GM18861 (cell line): ENCODE data around the gene WDR74.
"Not testable (repeated sequence)": the region's sequence is repeated elsewhere in the genome, so short reads cannot be mapped to it uniquely, and the experiment has no call there.

Experiments used
- ATAC-seq: cut with Tn5 transposase; IDR thresholded peaks from one replicate; pipeline ENCODE4 v1.9.1; 2021; ENCODE audit not compliant: unreplicated experiment

The WDR74 gene

GRCh38 chr11:62860835-62861563 lies 21.6 kb upstream of the WDR74 start:
- no peak for ATAC-seq

DNA sequence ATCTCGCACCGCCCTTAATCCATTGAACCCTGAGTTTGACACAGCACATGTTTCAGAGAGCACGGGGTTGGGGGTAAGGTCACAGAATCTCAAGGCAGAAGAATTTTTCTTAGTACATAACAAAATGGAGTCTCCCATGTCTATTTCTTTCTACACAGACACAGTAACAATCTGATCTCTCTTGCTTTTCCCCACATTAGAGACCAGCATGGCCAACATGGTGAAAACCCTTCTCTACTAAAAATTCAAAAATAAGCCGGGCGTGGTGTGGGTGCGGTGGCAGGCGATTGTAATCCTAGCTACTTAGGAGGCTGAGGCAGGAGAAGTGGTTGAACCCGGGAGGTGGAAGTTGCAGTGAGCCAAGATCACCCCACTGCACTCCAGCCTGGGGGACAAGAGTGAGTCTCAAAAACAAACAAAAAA lies 19.9 kb upstream of the WDR74 start:
- ATAC-seq: not testable (repeated sequence)

GRCh38 chr11:62858201-62858600 lies 18.8 kb upstream of the WDR74 start:
- no peak for ATAC-seq

DNA sequence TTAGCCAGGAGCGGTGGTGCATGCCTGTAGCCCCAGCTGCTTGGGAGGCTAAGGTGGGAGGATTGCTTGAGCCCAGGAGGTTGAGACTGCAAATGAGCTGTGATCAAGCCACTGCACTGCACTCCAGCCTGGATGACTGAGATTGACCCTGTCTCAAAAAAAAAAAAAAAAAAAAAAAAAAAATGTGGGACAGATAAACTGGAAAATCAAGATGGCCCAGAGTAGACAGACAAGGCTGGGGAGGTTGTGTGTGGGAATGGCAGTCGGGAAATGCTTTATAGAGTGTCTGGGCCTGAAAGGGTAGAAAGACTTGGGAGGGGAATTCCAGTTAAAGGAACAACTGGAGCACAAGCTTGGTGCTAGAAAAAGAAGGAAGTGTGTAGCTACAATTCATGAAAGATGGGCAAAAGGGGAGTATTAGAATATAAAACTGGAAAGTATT lies 18.2 kb upstream of the WDR74 start:
- ATAC-seq: no peak

DNA sequence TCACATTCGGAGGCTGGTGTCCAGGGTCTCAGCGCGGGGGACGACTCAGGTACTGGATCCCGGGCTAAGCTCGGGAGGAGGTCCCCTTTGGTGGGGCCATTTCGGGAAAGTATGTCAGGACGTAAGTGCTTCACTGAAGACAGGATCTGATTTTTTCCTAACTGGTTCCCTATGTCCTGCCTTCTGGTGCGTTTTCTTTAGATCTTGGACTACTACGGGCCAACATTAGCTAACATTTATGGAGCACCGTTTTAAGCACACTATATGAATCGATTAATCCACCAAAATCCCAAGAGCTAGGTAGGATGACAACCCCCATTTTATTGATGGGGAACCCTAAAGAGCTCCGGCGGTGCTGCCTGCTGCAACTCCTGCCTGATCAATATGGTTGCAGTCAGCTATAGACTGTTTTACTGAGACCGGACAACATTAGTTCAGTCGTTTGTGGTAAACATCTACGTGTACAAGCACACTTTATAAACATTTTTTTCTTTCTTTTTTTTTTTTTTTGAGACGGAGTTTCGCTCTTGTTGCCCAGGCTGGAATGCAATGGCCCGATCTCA lies 17.0 kb upstream of the WDR74 start:
- ATAC-seq: no peak

GRCh38 chr11:62855571-62856332 lies 16.4 kb upstream of the WDR74 start:
- ATAC-seq: peak; percentile 84

DNA sequence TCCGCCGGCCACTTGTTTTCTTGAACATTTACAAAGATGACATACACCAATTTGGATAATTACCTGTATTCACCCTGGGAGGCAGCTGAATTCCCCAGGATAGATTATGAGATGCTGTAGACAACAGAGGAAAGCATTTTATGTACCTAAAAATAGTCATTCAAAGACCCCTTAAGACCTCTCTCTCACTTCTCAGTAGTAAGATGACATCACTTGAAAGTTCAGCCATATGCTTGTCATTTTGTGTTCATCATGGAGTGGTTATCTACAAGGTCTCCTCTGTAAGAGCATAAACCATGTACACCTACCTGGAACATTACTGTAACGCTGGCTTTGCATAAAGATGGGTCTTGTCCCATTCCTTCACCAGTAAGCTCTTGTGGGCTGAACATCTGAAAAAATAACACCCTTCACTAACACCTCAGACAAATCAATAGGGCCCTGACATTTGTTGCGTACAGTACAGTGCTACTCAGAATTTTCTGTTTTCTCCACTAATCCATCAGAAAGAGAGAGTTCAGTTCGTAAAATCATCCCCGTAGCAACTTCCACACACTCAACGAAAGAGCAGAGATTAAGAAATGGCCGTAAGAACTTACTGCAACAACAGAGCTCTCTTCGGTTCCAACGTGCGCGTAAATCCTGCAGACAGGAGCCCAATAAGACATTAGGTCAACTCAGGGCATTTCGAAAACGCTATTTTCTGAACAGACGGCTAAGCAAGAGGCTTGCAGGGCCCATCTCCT lies 15.6 kb upstream of the WDR74 start:
- ATAC-seq: no peak

GRCh38 chr11:62854013-62854824 lies 14.8 kb upstream of the WDR74 start:
- no peak for ATAC-seq

- ATAC-seq: no peak
These were observed 14.0 kb upstream of the WDR74 start for GRCh38 chr11:62853279-62853965.

DNA sequence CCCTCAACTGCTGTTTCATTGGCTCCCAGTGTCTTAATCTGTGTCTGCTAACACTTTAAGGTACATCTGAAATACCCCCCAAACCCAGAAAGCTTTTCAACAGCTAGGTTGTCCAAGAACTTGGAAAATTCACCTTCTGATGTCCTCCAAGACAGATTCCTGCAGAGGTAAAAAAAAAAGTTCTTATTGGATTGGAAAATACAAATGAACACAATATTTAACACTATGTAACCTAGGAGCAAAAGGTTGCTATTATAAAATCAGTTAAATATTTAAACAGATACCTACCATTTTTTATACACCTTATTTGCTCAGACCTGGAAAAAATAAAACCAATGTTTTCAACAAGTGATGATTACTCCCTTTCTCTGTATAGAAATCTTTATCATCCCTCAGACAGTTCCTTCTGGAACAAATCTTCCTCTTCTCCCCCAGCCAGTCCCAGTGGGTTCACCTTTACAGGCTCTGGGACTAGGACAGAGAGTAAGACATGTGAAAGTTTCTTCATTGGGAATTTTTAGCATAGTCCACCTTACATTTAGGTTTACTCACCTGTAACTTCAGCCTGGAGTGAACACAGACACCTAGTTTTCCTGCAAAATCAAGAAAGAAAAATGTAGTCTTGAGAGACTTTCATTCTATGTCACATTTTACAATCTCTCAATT lies 13.3 kb upstream of the WDR74 start:
- no peak for ATAC-seq

GRCh38 chr11:62851807-62852522 lies 12.6 kb upstream of the WDR74 start:
- ATAC-seq: no peak

GRCh38 chr11:62850911-62851806 lies 11.8 kb upstream of the WDR74 start:
- ATAC-seq: no peak

- ATAC-seq: no peak
These were observed 8.5 kb upstream of the WDR74 start for GRCh38 chr11:62847767-62848314.

DNA sequence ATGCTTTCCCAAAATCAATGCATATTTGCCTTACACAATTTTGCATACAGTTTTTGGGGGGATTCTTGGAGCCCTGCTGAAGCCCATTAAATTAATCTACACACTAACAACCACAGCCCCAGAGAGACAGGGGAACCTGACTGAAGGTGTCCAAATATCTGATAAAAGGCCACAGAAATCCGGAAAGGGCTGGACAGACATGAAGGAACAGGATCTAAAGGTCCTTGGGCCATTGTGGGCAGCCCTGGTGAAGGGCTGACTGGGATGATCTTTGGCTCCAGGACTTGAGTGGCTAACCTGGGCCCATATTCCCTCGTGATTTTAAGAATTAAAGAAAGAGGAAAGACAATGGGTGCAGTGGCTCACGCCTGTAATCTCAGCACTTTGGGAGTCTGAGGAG lies 6.8 kb upstream of the WDR74 start:
- ATAC-seq: no peak

GRCh38 chr11:62844154-62844553 lies 4.8 kb upstream of the WDR74 start:
- no peak for ATAC-seq

DNA sequence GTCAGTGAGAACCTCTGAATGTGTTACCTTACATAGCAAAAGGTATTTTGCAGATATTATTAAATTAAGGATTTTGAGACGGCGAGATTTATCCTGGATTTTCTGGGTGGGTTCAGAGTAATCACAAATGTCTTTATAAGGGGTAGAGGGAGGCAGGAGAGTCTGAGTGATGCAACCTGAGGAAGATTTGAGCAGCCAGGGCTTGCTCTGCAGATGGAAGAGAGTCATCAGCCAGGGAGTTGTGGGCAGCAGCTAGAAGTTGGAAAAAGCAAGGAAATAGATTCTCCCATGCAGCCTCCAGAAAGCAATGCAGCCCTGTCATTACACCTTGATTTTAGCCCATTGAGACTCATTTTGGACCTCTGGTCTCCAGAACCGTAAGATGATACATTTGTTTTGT lies 4.1 kb upstream of the WDR74 start:
- no peak for ATAC-seq

GRCh38 chr11:62842891-62843290 lies 3.5 kb upstream of the WDR74 start:
- ATAC-seq: not testable (repeated sequence)
